CD4-positive, alpha-beta memory T cell (primary cell): ENCODE results near the gene GATC. TPM values are rescaled to one million over a fixed set of nuclear protein-coding genes. Genes with fewer than 3 reads are reported as not detected.

ENCODE experiments used
- CTCF ChIA-PET: fragments of 350-600 bp; sonication (Branson Sonifier 250); formaldehyde crosslinking; loops from one replicate; lab custom pipeline; 2021; ENCODE audit warnings: inconsistent platforms; ENCODE audit not compliant: partially characterized antibody; lab: Charles Lee
- POLR2A ChIA-PET: fragments of 350-600 bp; sonication (Branson Sonifier 250); formaldehyde crosslinking; loops from one replicate; lab custom pipeline; 2021; ENCODE audit not compliant: partially characterized antibody; lab: Charles Lee
- DNase-seq, 5 donors: peaks; one replicate each; pipeline versions ENCODE4 v3.0.0 to v3.0.0-alpha.2; 2020 to 2022; ENCODE audit warnings: mixed read lengths in 1 of 5
- H3K27ac ChIP-seq: one replicate; pipeline ENCODE4 v1.7.0; 2013; ENCODE audit warnings: low read depth, low read length
- H3K27me3 ChIP-seq: 2 replicates; pipeline ENCODE4 v1.7.0; 2013; ENCODE audit warnings: mild to moderate bottlenecking, low read length, moderate library complexity; ENCODE audit not compliant: insufficient read depth
- H3K36me3 ChIP-seq: 2 replicates; pipeline ENCODE4 v1.7.0; 2013; ENCODE audit warnings: mild to moderate bottlenecking, low read length, moderate library complexity; ENCODE audit not compliant: insufficient read depth
- H3K4me1 ChIP-seq: 2 replicates; pipeline ENCODE4 v1.7.0; 2013; ENCODE audit warnings: mild to moderate bottlenecking, low read length, moderate library complexity; ENCODE audit not compliant: insufficient read depth
- H3K4me3 ChIP-seq, 2 donors: one replicate each; pipeline ENCODE4 v1.7.0; 2013; ENCODE audit warnings: low read length in 2 of 2, mild to moderate bottlenecking in 1 of 2
- H3K9me3 ChIP-seq, 2 donors: one replicate each; pipeline ENCODE4 v1.7.0; 2013; ENCODE audit warnings: low read length in 2 of 2, control low read depth in 1 of 2; ENCODE audit not compliant: control insufficient read depth in 1 of 2
- H3K27ac Mint-ChIP-seq, 7 donors: one replicate each; pipeline ENCODE4 v1.8.0; 2020 to 2021; ENCODE audit warnings: mixed read lengths in 7 of 7, mild to moderate bottlenecking in 6 of 7, inconsistent platforms in 3 of 7, moderate library complexity in 3 of 7
- H3K27me3 Mint-ChIP-seq, 2 donors: one replicate each; pipeline ENCODE4 v1.8.0; 2020 to 2021; ENCODE audit warnings: mixed read lengths in 2 of 2
- H3K36me3 Mint-ChIP-seq, 2 donors: one replicate each; pipeline ENCODE4 v1.8.0; 2020 to 2021; ENCODE audit warnings: mixed read lengths in 2 of 2, inconsistent platforms in 1 of 2, mild to moderate bottlenecking in 1 of 2
- H3K4me1 Mint-ChIP-seq, 4 donors: one replicate each; pipeline ENCODE4 v1.8.0; 2020 to 2021; ENCODE audit warnings: mixed read lengths in 4 of 4, mild to moderate bottlenecking in 1 of 4
- H3K4me3 Mint-ChIP-seq, 8 donors: one replicate each; pipeline ENCODE4 v1.8.0; 2020 to 2021; ENCODE audit warnings: mixed read lengths in 8 of 8, mild to moderate bottlenecking in 7 of 8, moderate library complexity in 6 of 8, inconsistent platforms in 3 of 8
- H3K9me3 Mint-ChIP-seq, 8 donors: one replicate each; pipeline ENCODE4 v1.8.0; 2020 to 2021; ENCODE audit warnings: mixed read lengths in 8 of 8, mild to moderate bottlenecking in 5 of 8, inconsistent platforms in 3 of 8, moderate library complexity in 1 of 8
- intact Hi-C: fragments of 100-400 bp; cut with micrococcal nuclease; formaldehyde crosslinking; loops from one replicate; pipeline ENCODE4 v1.15.1; 2023
- polyA plus RNA-seq, 2 donors: library from polyadenylated mRNA; unstranded; fragments of 300-500 nt; fragmentation: Illumina TruSeq; gene quantifications; one replicate each; pipeline ENCODE4 v1.2.3, GENCODE V29; 2021
- total RNA-seq, 2 experiments: library from RNA; stranded (reverse); gene quantifications; one replicate each; pipeline ENCODE4 v1.2.3, GENCODE V29; 2021

GATC gene
- total and polyA plus RNA-seq, 4 experiments from 2014 or later, result 9.3 to 31.9 (median 25.7) TPM

DNA sequence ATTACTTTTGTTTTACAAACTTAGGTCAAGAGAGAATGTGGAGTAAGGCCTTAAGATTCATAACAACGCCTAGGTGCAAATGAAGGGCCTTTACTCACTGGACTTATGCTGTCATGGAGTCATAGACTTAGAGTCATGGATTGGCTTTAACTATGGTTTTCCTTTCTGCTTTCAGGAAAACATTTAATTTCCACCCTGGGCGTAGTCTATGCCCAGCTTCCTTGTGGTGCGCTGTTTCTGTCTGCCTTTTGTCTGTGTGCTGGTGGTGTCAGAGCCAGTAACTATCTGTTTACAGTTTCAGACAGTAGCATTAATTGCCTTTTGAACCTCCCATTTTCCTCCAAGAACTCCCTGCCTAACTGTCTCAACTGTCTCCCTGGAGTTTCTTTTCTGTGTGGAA, 40.2 kb upstream of the GATC start:
- Mint-ChIP-seq H3K27ac (no peak overlapping the region), H3K4me1 (peaks cover 0 to 4% (median 1%) of the 10 kb centered on the region in 4 donors), H3K4me3 (no peak overlapping the region), H3K36me3 (no peaks in the 10 kb centered on the region), H3K9me3 (peaks cover 0 to 3% (median 0%) of the 10 kb centered on the region in 8 donors), H3K27me3 (peaks cover 0 to 6% of the 10 kb centered on the region in 2 donors)
- Histone ChIP-seq H3K4me3 (no peak overlapping the region), H3K4me1 (no peaks in the 10 kb centered on the region), H3K27ac (no peak overlapping the region), H3K9me3 (no peaks in the 10 kb centered on the region), H3K27me3 (no peaks in the 10 kb centered on the region), H3K36me3 (no peaks in the 10 kb centered on the region)
- POLR2A ChIA-PET, result no interaction called here
- intact Hi-C loops, result no loop called here
- CTCF ChIA-PET, result no interaction called here
- DNase-seq, result no peak

DNA sequence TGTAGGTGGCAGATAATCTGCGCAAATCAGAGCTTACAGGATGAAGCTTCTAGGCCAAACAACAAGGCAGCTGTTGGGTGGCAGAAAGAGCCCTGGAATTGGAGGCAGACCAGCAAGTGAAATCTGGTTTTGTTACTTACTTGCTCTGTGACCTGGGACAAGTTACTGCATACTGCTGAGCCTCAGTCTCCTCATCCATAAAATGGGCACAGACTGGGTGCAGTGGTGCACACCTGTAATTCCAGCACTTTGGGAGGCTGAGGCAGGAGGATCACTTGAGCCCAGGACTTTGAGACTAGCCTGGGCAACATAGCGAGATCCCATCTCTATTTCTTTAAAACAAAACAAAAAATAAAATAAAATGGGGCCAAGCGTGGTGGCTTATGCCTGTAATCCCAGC, 39.7 kb upstream of the GATC start:
- intact Hi-C loops, result no loop called here
- no peaks in the 10 kb centered on the region for H3K27me3 ChIP-seq
- no peaks in the 10 kb centered on the region for H3K36me3 ChIP-seq
- no peak overlapping the region for H3K27ac ChIP-seq
- DNase-seq, result no peak
- ChIA-PET POLR2A (no interaction called here), CTCF (no interaction called here)
- no peaks in the 10 kb centered on the region for H3K9me3 ChIP-seq
- peaks cover 0 to 4% (median 1%) of the 10 kb centered on the region in 4 donors for H3K4me1 Mint-ChIP-seq
- no peak overlapping the region for H3K4me3 ChIP-seq
- H3K27me3 Mint-ChIP-seq, result peaks cover 0 to 6% of the 10 kb centered on the region in 2 donors
- no peak overlapping the region for H3K4me3 Mint-ChIP-seq
- H3K4me1 ChIP-seq, result no peaks in the 10 kb centered on the region
- H3K9me3 Mint-ChIP-seq, result peaks cover 0 to 3% (median 0%) of the 10 kb centered on the region in 8 donors
- H3K36me3 Mint-ChIP-seq, result no peaks in the 10 kb centered on the region
- no peak overlapping the region for H3K27ac Mint-ChIP-seq

DNA sequence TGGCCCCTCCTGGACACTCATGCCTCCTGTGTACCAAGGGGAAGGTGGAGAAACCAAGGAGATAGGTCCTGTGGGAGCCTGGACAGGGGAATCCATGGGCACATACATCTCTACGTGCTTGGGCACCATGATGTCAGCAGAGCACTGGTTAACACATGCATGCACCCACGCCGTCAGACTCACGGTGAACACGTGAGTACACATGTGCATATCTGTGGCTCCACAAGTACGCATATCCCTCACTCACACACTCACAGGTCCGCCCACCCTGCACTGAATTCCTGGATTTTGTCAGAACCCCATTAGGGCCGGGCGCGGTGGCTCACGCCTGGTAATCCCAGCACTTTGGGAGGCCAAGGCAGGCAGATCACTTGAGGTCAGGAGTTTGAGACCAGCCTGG, 37.5 kb upstream of the GATC start:
- no peak overlapping the region for H3K27ac ChIP-seq
- CTCF ChIA-PET, result no interaction called here
- H3K4me1 Mint-ChIP-seq, result peaks cover 0 to 4% (median 1%) of the 10 kb centered on the region in 4 donors
- peaks cover 0 to 3% (median 0%) of the 10 kb centered on the region in 8 donors for H3K9me3 Mint-ChIP-seq
- H3K27ac Mint-ChIP-seq, result no peak overlapping the region
- no peaks in the 10 kb centered on the region for H3K27me3 ChIP-seq
- no peak overlapping the region for H3K4me3 ChIP-seq
- no peak for DNase-seq
- H3K27me3 Mint-ChIP-seq, result peaks cover 3 to 5% of the 10 kb centered on the region in 2 donors
- intact Hi-C loops, result no loop called here
- POLR2A ChIA-PET, result no interaction called here
- no peaks in the 10 kb centered on the region for H3K4me1 ChIP-seq
- H3K36me3 ChIP-seq, result no peaks in the 10 kb centered on the region
- H3K4me3 Mint-ChIP-seq, result no peak overlapping the region
- no peaks in the 10 kb centered on the region for H3K9me3 ChIP-seq
- H3K36me3 Mint-ChIP-seq, result no peaks in the 10 kb centered on the region

DNA sequence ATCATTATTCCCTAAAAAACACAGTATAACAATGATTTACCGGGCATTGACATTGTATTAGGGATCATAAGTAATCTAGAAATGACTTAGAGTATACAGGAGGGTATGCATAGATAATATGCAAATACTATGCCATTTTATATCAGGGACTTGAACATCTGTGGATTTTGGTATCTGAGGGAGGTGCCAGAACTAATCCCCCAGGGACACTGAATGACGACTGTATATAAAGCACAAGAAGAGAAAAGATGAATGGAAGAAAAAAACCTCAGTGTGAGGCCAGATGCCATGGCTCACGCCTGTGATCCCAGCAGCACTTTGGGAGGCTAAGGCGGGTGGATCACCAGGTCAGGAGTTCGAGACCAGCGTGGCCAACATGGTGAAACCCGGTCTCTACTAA, 33.8 kb upstream of the GATC start:
- Mint-ChIP-seq H3K36me3 (no peaks in the 10 kb centered on the region), H3K9me3 (no peaks in the 10 kb centered on the region), H3K27me3 (peaks cover 3 to 9% of the 10 kb centered on the region in 2 donors), H3K4me3 (no peak overlapping the region), H3K4me1 (no peaks in the 10 kb centered on the region), H3K27ac (peak overlapping the region in 1 of 7 donors; percentile 6)
- Histone ChIP-seq H3K4me3 (no peak overlapping the region), H3K27ac (no peak overlapping the region), H3K36me3 (no peaks in the 10 kb centered on the region), H3K9me3 (no peaks in the 10 kb centered on the region), H3K27me3 (no peaks in the 10 kb centered on the region), H3K4me1 (no peaks in the 10 kb centered on the region)
- POLR2A ChIA-PET, result no interaction called here
- CTCF ChIA-PET, result no interaction called here
- intact Hi-C loops, result no loop called here
- DNase-seq, result no peak

GRCh38 chr12:120413901-120414695, 32.1 kb upstream of the GATC start:
- Histone ChIP-seq H3K27me3 (no peaks in the 10 kb centered on the region), H3K9me3 (no peaks in the 10 kb centered on the region), H3K36me3 (no peaks in the 10 kb centered on the region), H3K4me1 (no peaks in the 10 kb centered on the region), H3K4me3 (no peak overlapping the region), H3K27ac (no peak overlapping the region)
- no peaks in the 10 kb centered on the region for H3K4me1 Mint-ChIP-seq
- ChIA-PET POLR2A (no interaction called here), CTCF (no interaction called here)
- intact Hi-C loops, result no loop called here
- peaks cover 3 to 9% of the 10 kb centered on the region in 2 donors for H3K27me3 Mint-ChIP-seq
- H3K36me3 Mint-ChIP-seq, result no peaks in the 10 kb centered on the region
- H3K9me3 Mint-ChIP-seq, result no peaks in the 10 kb centered on the region
- DNase-seq, result no peak
- H3K27ac Mint-ChIP-seq, result peak overlapping the region in 1 of 7 donors; percentile 13
- no peak overlapping the region for H3K4me3 Mint-ChIP-seq

DNA sequence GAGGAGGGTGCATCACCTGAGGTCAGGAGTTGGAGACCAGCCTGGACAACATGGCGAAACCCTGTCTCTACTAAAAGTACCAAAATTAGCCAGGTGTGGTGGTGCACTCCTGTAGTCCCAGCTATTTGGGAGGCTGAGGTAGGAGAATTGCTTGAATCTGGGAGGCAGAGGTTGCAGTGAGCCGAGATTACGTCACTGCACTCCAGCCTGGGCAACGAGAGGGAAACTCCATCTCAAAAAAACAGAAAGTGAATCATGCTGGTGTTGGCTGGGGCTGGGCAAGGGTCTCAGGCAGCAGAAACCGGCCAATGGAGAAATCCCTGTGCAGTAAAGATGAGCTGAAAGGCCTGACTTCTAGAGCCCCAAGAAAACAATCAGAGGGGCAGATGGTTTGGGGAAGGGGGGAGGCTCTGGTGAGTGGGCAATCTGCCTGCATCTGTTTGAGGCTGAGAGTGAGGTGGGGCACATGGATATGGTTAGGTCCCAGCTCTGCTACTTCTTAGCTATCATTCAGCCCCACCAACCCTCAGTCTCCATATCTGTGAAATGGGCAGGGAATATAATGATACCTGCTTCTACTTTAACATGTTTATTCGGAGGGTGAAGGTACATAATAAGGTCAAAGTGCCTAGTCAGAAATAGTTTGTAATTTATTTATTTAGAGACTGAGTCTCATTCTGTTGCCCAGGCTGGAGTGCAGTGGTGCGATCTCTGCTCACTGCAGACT, 29.6 kb upstream of the GATC start:
- Mint-ChIP-seq H3K4me1 (no peaks in the 10 kb centered on the region), H3K4me3 (no peak overlapping the region), H3K9me3 (no peaks in the 10 kb centered on the region), H3K27me3 (peaks cover 3 to 7% of the 10 kb centered on the region in 2 donors), H3K27ac (no peak overlapping the region), H3K36me3 (no peaks in the 10 kb centered on the region)
- H3K36me3 ChIP-seq, result no peaks in the 10 kb centered on the region
- no peaks in the 10 kb centered on the region for H3K4me1 ChIP-seq
- no peaks in the 10 kb centered on the region for H3K9me3 ChIP-seq
- no peak overlapping the region for H3K27ac ChIP-seq
- H3K4me3 ChIP-seq, result no peak overlapping the region
- ChIA-PET POLR2A (no interaction called here), CTCF (no interaction called here)
- intact Hi-C loops, result no loop called here
- H3K27me3 ChIP-seq, result no peaks in the 10 kb centered on the region
- DNase-seq, result no peak

GRCh38 chr12:120417917-120418580, 28.2 kb upstream of the GATC start:
- Histone ChIP-seq H3K27ac (no peak overlapping the region), H3K9me3 (no peaks in the 10 kb centered on the region), H3K36me3 (no peaks in the 10 kb centered on the region), H3K27me3 (no peaks in the 10 kb centered on the region), H3K4me1 (no peaks in the 10 kb centered on the region), H3K4me3 (no peak overlapping the region)
- CTCF ChIA-PET, result no interaction called here
- DNase-seq, result no peak
- POLR2A ChIA-PET, result no interaction called here
- no peaks in the 10 kb centered on the region for H3K4me1 Mint-ChIP-seq
- peaks cover 0 to 5% of the 10 kb centered on the region in 2 donors for H3K27me3 Mint-ChIP-seq
- intact Hi-C loops, result no loop called here
- H3K4me3 Mint-ChIP-seq, result no peak overlapping the region
- no peaks in the 10 kb centered on the region for H3K36me3 Mint-ChIP-seq
- no peak overlapping the region for H3K27ac Mint-ChIP-seq
- H3K9me3 Mint-ChIP-seq, result no peaks in the 10 kb centered on the region
